Pons (tissue), 1 donor: ENCODE measurements around the gene ABCA1.
"Not testable (repeated sequence)": the region's sequence is repeated elsewhere in the genome, so short reads cannot be mapped to it uniquely, and the experiment has no call there.

Experiments used
- DNase-seq: peaks from one replicate; pipeline ENCODE4 v3.0.0-alpha.2; 2016; ENCODE audit warnings: low spot score

Gene ABCA1

GRCh38 chr9:104927912-104928740, at the start of gene ABCA1:
TSS of gene ABCA1 (minus strand) at chr9:104928155. CDS start at chr9:104903679, 24,476 bp downstream.
- peak; percentile 81 for DNase-seq

GRCh38 chr9:104977580-104977979, 49.6 kb upstream of the ABCA1 start:
- DNase-seq, result no peak

- DNase-seq, result no peak
Measured at GRCh38 chr9:104977168-104977567, 49.2 kb upstream of the ABCA1 start.

- DNase-seq, result not testable (repeated sequence)
Measured at GRCh38 chr9:104975966-104976595, 48.1 kb upstream of the ABCA1 start.

GRCh38 chr9:104974053-104974962, 46.4 kb upstream of the ABCA1 start:
- no peak for DNase-seq

GRCh38 chr9:104972242-104972866, 44.4 kb upstream of the ABCA1 start:
- DNase-seq, result no peak

GRCh38 chr9:104971511-104971910, 43.6 kb upstream of the ABCA1 start:
- no peak for DNase-seq

- no peak for DNase-seq
Measured at GRCh38 chr9:104970271-104970987, 42.5 kb upstream of the ABCA1 start.

- DNase-seq, result no peak
Measured at GRCh38 chr9:104969116-104969515, 41.2 kb upstream of the ABCA1 start.

GRCh38 chr9:104968025-104968982, 40.3 kb upstream of the ABCA1 start:
- DNase-seq, result peak; percentile 90

GRCh38 chr9:104963076-104963475, 35.1 kb upstream of the ABCA1 start:
- DNase-seq, result no peak

GRCh38 chr9:104961701-104962359, 33.9 kb upstream of the ABCA1 start:
- no peak for DNase-seq

- no peak for DNase-seq
Measured at GRCh38 chr9:104961238-104961637, 33.3 kb upstream of the ABCA1 start.

- DNase-seq, result no peak
Measured at GRCh38 chr9:104960662-104961061, 32.7 kb upstream of the ABCA1 start.

GRCh38 chr9:104958751-104959150, 30.8 kb upstream of the ABCA1 start:
- no peak for DNase-seq

GRCh38 chr9:104958006-104958405, 30.1 kb upstream of the ABCA1 start:
- not testable (repeated sequence) for DNase-seq

- DNase-seq, result no peak
Measured at GRCh38 chr9:104951487-104951886, 23.5 kb upstream of the ABCA1 start.

GRCh38 chr9:104950838-104951237, 22.9 kb upstream of the ABCA1 start:
- no peak for DNase-seq

- no peak for DNase-seq
Measured at GRCh38 chr9:104948277-104948676, 20.3 kb upstream of the ABCA1 start.

- no peak for DNase-seq
Measured at GRCh38 chr9:104944871-104945270, 16.9 kb upstream of the ABCA1 start.
